Measurements from ENCODE around the gene PDIK1L. TPM values are rescaled to one million over a fixed set of nuclear protein-coding genes. Genes with fewer than 3 reads are reported as not detected.

Gene PDIK1L
- total and polyA plus RNA-seq, 9 of the 15 experiments (the other 6 are each of a cell fraction or from before 2014, with no cell fraction given): 12.8 to 30.2 (median 21.5) TPM

GRCh38 chr1:26070296-26070962 lies 41.2 kb upstream of the PDIK1L start (continued):
- TF ChIP-seq, protein P1, sequence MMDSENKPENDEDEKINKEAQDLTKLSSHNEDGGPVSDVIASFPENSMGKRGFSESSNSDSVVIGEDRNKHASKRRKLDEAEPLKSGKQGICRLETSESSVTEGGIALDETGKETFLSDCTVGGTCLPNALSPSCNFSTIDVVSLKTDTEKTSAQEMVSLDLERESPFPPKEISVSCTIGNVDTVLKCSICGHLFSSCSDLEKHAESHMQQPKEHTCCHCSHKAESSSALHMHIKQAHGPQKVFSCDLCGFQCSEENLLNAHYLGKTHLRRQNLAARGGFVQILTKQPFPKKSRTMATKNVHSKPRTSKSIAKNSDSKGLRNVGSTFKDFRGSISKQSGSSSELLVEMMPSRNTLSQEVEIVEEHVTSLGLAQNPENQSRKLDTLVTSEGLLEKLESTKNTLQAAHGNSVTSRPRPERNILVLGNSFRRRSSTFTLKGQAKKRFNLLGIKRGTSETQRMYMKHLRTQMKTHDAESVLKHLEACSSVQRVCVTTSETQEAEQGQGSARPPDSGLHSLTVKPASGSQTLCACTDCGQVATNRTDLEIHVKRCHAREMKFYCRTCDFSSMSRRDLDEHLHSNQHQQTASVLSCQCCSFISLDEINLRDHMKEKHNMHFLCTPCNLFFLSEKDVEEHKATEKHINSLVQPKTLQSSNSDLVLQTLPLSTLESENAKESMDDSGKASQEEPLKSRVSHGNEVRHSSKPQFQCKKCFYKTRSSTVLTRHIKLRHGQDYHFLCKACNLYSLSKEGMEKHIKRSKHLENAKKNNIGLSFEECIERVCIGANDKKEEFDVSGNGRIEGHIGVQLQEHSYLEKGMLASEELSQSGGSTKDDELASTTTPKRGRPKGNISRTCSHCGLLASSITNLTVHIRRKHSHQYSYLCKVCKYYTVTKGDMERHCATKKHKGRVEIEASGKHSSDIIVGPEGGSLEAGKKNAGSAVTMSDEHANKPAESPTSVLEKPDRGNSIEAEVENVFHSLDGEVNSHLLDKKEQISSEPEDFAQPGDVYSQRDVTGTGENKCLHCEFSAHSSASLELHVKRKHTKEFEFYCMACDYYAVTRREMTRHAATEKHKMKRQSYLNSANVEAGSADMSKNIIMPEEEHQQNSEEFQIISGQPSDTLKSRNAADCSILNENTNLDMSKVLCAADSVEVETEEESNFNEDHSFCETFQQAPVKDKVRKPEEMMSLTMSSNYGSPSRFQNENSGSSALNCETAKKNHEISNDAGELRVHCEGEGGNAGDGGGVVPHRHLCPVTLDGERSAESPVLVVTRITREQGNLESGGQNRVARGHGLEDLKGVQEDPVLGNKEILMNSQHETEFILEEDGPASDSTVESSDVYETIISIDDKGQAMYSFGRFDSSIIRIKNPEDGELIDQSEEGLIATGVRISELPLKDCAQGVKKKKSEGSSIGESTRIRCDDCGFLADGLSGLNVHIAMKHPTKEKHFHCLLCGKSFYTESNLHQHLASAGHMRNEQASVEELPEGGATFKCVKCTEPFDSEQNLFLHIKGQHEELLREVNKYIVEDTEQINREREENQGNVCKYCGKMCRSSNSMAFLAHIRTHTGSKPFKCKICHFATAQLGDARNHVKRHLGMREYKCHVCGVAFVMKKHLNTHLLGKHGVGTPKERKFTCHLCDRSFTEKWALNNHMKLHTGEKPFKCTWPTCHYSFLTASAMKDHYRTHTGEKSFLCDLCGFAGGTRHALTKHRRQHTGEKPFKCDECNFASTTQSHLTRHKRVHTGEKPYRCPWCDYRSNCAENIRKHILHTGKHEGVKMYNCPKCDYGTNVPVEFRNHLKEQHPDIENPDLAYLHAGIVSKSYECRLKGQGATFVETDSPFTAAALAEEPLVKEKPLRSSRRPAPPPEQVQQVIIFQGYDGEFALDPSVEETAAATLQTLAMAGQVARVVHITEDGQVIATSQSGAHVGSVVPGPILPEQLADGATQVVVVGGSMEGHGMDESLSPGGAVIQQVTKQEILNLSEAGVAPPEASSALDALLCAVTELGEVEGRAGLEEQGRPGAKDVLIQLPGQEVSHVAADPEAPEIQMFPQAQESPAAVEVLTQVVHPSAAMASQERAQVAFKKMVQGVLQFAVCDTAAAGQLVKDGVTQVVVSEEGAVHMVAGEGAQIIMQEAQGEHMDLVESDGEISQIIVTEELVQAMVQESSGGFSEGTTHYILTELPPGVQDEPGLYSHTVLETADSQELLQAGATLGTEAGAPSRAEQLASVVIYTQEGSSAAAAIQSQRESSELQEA (IDR thresholded peaks at IDR 0.05; ENCODE audit: low read depth): no peak
- TF ChIP-seq CBX2 (IDR thresholded peaks at IDR 0.05; ENCODE audit: insufficient read depth, low read length, poor library complexity, severe bottlenecking): no peak
- TF ChIP-seq HIVEP1 (CRISPR knock-in tag; IDR thresholded peaks at IDR 0.05): no peak
- TF ChIP-seq, protein P2, sequence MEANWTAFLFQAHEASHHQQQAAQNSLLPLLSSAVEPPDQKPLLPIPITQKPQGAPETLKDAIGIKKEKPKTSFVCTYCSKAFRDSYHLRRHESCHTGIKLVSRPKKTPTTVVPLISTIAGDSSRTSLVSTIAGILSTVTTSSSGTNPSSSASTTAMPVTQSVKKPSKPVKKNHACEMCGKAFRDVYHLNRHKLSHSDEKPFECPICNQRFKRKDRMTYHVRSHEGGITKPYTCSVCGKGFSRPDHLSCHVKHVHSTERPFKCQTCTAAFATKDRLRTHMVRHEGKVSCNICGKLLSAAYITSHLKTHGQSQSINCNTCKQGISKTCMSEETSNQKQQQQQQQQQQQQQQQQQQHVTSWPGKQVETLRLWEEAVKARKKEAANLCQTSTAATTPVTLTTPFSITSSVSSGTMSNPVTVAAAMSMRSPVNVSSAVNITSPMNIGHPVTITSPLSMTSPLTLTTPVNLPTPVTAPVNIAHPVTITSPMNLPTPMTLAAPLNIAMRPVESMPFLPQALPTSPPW (CRISPR knock-in tag; IDR thresholded peaks at IDR 0.05): peak; percentile 66
- TF ChIP-seq FOXP1 (CRISPR knock-in tag; IDR thresholded peaks at IDR 0.05): no peak
- TF ChIP-seq, protein P3, sequence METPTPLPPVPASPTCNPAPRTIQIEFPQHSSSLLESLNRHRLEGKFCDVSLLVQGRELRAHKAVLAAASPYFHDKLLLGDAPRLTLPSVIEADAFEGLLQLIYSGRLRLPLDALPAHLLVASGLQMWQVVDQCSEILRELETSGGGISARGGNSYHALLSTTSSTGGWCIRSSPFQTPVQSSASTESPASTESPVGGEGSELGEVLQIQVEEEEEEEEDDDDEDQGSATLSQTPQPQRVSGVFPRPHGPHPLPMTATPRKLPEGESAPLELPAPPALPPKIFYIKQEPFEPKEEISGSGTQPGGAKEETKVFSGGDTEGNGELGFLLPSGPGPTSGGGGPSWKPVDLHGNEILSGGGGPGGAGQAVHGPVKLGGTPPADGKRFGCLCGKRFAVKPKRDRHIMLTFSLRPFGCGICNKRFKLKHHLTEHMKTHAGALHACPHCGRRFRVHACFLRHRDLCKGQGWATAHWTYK (CRISPR knock-in tag; IDR thresholded peaks at IDR 0.05): peak; percentile 15; the same call in 1 of the 2 replicates
- TF ChIP-seq RBM17 (IDR thresholded peaks at IDR 0.05; ENCODE audit: borderline replicate concordance, low read depth, low read length): no peak
- TF ChIP-seq, protein P4, sequence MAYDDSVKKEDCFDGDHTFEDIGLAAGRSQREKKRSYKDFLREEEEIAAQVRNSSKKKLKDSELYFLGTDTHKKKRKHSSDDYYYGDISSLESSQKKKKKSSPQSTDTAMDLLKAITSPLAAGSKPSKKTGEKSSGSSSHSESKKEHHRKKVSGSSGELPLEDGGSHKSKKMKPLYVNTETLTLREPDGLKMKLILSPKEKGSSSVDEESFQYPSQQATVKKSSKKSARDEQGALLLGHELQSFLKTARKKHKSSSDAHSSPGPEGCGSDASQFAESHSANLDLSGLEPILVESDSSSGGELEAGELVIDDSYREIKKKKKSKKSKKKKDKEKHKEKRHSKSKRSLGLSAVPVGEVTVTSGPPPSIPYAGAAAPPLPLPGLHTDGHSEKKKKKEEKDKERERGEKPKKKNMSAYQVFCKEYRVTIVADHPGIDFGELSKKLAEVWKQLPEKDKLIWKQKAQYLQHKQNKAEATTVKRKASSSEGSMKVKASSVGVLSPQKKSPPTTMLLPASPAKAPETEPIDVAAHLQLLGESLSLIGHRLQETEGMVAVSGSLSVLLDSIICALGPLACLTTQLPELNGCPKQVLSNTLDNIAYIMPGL (CRISPR knock-in tag; IDR thresholded peaks at IDR 0.05): no peak
- TF ChIP-seq ZBTB26 (CRISPR knock-in tag; IDR thresholded peaks at IDR 0.05): no peak
- TF ChIP-seq KDM5B (IDR thresholded peaks at IDR 0.05; ENCODE audit: insufficient replicate concordance, low read depth, low read length): no peak
- no peak for TF ChIP-seq ZNF699 (CRISPR knock-in tag; IDR thresholded peaks at IDR 0.05; ENCODE audit: insufficient replicate concordance)
- no peak; the same call in 1 of the 2 replicates for TF ChIP-seq HDGF (IDR thresholded peaks at IDR 0.05)
